Measurements from ENCODE around the gene BRSK2. TPM values are rescaled to one million over a fixed set of nuclear protein-coding genes. Genes with fewer than 3 reads are reported as not detected.

Gene BRSK2
- total and polyA plus RNA-seq, 9 of the 15 experiments (the other 6 are each of a cell fraction or from before 2014, with no cell fraction given), result 0.06 to 0.52 (median 0.18) TPM; not detected in 5

- Histone ChIP-seq H3K4me2 (ENCODE audit: insufficient read depth, low read length) (no peak overlapping the region), H3K9me3 (replicated peaks; ENCODE audit: control insufficient read depth, insufficient read depth, low read depth, low read length) (no peaks in the 10 kb centered on the region), H3K27me3 (ENCODE audit: control insufficient read depth in 2 of 2, insufficient read depth in 2 of 2, low read length in 2 of 2) (peaks cover 25 to 80% of the 10 kb centered on the region in 2 experiments; a peak in 4 of 5 replicates), H3K9ac (ENCODE audit: insufficient read depth in 1 of 2, low read depth in 2 of 2, low read length in 2 of 2) (no peak overlapping the region), H3K79me2 (ENCODE audit: control insufficient read depth, insufficient read depth, low read length) (no peaks in the 10 kb centered on the region), H3K9me1 (ENCODE audit: control insufficient read depth, insufficient read depth, low read length) (no peaks in the 10 kb centered on the region), H3K4me1 (replicated peaks in 1 of 2; ENCODE audit: control insufficient read depth in 2 of 2, insufficient read depth in 2 of 2, low read length in 2 of 2) (peaks cover 0 to 25% of the 10 kb centered on the region in 2 experiments; a peak in 1 of 5 replicates), H3K27ac (ENCODE audit: extremely low read depth, low read depth, low read length) (no peak overlapping the region), H3K36me3 (ENCODE audit: control insufficient read depth, insufficient read depth, low read length) (no peaks in the 10 kb centered on the region), H3K4me3 (no peak overlapping the region), H4K20me1 (replicated peaks; ENCODE audit: control insufficient read depth, insufficient read depth, low read length) (no peaks in the 10 kb centered on the region; the same call in 1 of the 2 replicates), H2AFZ (ENCODE audit: low read depth, low read length) (no peak overlapping the region)
- BruUV-seq (replicated peaks), result no TSS peak
- no peak for DNase-seq (ENCODE audit: extremely low read depth in 1 of 4, low spot score in 3 of 4)
- 8% methylated on average over 13 of the region's 13 CpGs for WGBS (ENCODE audit: insufficient coverage, low coverage, missing lambda C conversion rate)
- in situ Hi-C loops (cut with MboI) (no loop called here), intact Hi-C loops (cut with micrococcal nuclease) (no loop called here)
- ChIA-PET CTCF (ENCODE audit: low intra/inter-chr PET ratio) (no interaction called here), POLR2A (interaction anchor here (0.8 kb wide), 1 partner anchor 20 kb away, joined by 5 read pairs; no protein-coding TSS in a partner anchor)
- FAIRE-seq, result no peak
- no peak for ATAC-seq
- TF ChIP-seq MCM2 (IDR thresholded peaks at IDR 0.05; ENCODE audit: low read depth) (no peak), BCLAF1 (IDR thresholded peaks at IDR 0.05; ENCODE audit: borderline replicate concordance in 1 of 2, control insufficient read depth in 1 of 2, low read depth in 2 of 2, low read length in 1 of 2) (no peak), ZNF12 (CRISPR knock-in tag; IDR thresholded peaks at IDR 0.05) (no peak), POLR2A (conservative IDR thresholded peaks at IDR 0.05) (no peak), CBX5 (IDR thresholded peaks at IDR 0.05; ENCODE audit: borderline replicate concordance, low read depth) (no peak), SMAD3 (CRISPR knock-in tag; conservative IDR thresholded peaks at IDR 0.05) (no peak), POLR3G (IDR thresholded peaks at IDR 0.05; ENCODE audit: extremely low read depth, insufficient read length, insufficient replicate concordance) (no peak), ZFP36 (IDR thresholded peaks at IDR 0.05; ENCODE audit: low read depth, low read length, partially characterized antibody) (no peak), GABPB2 (CRISPR knock-in tag; conservative IDR thresholded peaks at IDR 0.05) (no peak), ZNF280A (IDR thresholded peaks at IDR 0.05; ENCODE audit: low read depth, partially characterized antibody) (no peak), E4F1 (CRISPR knock-in tag; IDR thresholded peaks at IDR 0.05; ENCODE audit: borderline replicate concordance) (no peak), PYGO2 (tag; IDR thresholded peaks at IDR 0.05) (no peak)
- TF ChIP-seq, protein P1, sequence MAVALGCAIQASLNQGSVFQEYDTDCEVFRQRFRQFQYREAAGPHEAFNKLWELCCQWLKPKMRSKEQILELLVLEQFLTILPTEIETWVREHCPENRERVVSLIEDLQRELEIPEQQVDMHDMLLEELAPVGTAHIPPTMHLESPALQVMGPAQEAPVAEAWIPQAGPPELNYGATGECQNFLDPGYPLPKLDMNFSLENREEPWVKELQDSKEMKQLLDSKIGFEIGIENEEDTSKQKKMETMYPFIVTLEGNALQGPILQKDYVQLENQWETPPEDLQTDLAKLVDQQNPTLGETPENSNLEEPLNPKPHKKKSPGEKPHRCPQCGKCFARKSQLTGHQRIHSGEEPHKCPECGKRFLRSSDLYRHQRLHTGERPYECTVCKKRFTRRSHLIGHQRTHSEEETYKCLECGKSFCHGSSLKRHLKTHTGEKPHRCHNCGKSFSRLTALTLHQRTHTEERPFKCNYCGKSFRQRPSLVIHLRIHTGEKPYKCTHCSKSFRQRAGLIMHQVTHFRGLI (CRISPR knock-in tag; IDR thresholded peaks at IDR 0.05), result no peak
Measured at GRCh38 chr11:1371377-1371776, 18.4 kb upstream of the BRSK2 start.

Measured in K562 (cell line).